Fibroblast of skin of scalp (primary cell): Measurements from ENCODE around the gene RASA3.

Experiments
- DNase-seq: peaks from one replicate; pipeline ENCODE4 v3.0.0-alpha.2; 2013

Gene RASA3

GRCh38 chr13:114017966-114018365 is 114.5 kb downstream of the RASA3 start:
- no peak for DNase-seq

GRCh38 chr13:114017028-114017630 is 115.3 kb downstream of the RASA3 start:
- peak; percentile 37 for DNase-seq

DNA sequence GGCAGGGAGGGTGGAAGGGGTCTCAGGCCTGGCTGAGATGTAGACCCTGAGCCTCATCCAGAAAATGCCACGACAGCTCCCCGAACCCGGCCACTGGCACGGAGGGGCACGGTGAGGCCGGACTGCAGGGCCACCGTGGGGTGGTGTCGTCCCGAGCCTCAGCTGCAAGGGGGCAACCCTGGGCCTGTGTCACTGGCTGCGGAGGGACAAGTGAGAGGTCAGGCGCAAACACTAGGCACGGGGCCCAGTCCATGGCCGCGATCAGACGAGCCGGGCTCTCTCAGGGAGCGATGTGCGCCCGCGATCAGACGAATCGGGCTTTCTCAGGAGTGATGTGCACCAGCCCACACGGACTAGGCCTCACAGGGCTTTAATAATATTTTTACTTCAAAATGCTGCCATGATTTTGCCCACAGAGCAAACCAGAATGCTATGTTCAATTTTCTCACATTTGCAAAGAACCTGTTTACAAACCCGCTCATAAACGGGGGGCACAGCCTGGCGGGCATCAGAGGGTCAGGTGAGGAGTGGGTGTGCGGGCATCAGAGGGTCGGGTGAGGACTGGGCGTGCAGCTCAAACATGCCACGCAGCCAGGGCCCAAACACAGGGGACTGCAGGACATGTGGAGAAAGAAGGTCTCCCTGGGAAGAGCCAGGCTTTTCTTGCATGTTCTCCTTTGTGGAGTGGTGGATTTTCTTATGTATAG is 115.9 kb downstream of the RASA3 start:
- no peak for DNase-seq

DNA sequence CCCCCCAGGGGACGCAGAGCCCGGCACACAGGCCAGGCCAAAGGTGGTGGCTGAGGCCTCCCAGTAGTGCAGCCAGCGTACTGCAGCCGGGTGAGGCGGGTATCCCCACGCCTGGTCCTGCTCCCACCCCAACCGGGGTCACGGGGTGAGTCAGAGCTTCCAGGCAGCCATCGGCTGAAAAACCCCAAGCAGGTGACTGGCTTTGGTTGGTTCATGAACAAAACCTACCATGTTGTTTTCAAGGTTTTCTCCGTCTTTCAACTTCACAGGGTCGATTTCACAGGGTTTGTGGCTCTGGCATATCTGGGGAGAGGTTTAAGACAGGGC is 116.5 kb downstream of the RASA3 start:
- no peak for DNase-seq

DNA sequence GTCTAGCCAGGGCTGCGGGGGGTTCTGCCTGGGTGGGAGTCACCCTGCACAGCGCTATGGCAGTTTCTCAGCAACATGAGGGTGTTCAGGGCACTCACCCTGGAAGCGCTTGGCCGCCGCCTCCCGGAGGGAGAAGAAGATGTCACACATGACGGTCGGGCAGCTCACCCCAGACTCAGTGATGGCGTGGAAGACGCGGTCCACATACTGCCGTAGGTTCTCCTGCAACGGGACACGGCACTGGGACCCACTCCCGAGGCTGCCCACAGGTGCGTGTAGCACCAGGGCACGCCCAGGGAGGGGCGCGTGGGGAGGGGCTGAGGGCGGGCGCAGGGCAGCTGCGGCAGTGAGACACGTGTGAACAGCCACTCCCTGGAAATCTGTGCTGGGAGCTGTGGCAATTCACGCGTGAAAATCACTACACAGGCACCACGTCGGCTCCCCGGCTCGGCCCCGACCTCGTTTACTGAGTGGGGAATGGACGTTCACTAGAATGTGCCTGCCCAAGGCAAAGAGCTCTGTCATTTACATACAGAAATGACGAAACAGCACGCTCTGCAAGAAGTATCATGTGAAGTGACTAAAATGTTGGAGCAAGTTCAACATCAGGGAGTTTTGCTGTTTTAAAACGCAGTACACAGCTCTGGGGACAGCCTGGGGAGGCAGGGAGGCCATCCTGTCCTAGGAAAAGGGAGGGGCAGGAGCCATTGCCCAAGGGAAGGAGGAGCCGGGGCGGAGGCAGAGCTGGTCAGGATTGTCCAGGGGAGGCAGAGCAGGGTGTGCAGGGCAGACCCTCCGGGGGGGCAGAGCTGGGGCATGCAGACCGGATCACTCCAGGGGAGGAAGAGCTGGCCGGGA is 117.1 kb downstream of the RASA3 start:
- DNase-seq, result no peak

- DNase-seq, result no peak
These were observed 118.3 kb downstream of the RASA3 start for GRCh38 chr13:114013952-114014629.

- DNase-seq, result no peak
These were observed 119.1 kb downstream of the RASA3 start for GRCh38 chr13:114013336-114013735.

DNA sequence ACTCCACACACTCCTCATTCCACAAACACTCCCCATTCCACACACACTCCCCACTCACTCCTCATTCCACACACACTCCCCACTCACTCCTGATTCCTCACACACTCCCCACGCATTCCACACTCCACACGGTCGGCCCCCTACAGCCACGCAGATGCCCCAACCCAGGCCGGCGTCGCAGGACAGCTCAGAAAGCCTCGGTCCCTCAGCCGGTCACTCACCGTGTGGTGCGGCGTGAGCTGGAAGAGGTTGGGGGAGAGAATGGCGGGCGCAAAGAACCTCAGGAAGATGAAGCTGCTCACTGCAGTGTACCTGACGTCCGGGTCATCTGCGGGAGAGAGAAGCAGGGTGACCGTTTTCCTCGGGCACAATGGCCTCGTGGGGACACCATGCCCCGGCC is 119.5 kb downstream of the RASA3 start:
- DNase-seq, result no peak

GRCh38 chr13:114012141-114012540 is 120.3 kb downstream of the RASA3 start:
- DNase-seq, result no peak

GRCh38 chr13:114011226-114011625 is 121.2 kb downstream of the RASA3 start:
- no peak for DNase-seq

DNA sequence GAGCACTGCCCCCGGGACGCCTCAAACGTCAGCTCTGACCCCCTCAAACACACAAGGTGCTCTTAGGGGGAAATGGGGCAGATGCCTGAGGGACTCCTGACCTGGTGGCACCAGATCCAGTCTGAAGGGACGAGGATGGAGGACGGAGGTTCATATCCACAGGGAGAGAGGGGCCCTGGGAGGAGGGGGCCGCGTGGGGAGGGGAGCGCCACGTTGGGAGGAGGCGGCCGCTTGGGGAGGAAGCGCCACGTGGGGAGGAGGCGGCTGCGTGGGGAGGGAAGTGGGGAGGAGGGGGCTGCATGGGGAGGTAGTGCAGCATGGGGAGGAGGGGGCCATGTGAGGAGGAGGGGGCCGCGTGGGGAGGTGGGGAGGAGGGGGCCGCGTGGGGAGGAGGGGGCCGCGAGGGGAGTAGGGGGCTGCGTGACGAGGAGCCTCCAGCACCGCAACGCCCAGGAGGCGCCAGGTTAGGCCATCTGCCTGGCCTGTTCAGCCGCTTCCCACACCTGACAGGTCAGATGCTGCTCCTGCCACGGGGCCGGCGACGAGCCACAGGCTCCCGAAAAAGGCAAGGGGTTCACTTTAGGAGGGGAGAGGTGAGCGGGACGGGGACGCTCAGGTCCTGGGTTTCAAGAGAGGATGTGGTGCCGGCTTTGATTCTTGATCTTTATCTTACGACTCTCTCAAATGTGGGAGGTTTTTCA is 121.9 kb downstream of the RASA3 start:
- no peak for DNase-seq

- DNase-seq, result no peak
These were observed 122.6 kb downstream of the RASA3 start for GRCh38 chr13:114009590-114010400.

DNA sequence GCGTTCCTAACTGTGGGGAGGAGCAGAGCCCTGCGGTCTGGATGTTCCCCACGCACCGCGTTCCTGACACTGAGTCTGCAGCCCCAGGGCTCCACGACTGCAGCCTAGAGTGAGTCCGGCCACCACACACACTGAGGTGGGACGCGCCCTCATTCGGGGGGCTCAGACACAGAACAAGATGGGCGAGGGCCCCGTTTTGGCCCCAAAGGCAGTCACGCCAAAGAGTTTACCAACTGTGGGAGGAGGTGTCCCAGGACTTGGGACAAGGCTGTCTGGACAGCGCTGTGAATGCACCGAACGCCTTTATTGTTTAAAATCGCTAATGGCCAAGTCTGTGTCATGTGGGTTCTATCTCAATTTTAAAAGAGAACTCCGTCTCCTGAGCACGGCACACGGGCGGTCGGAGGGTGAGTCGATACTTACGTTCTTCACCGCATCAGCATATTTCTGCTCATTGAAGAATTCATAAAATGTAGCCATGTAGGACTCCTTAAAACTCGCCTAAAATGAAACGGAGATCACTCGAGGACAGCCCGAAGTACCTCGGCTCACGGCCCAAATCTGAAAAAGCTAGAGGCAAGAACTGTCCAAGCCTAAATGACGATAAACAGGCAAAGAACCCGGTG is 123.3 kb downstream of the RASA3 start:
- no peak for DNase-seq

DNA sequence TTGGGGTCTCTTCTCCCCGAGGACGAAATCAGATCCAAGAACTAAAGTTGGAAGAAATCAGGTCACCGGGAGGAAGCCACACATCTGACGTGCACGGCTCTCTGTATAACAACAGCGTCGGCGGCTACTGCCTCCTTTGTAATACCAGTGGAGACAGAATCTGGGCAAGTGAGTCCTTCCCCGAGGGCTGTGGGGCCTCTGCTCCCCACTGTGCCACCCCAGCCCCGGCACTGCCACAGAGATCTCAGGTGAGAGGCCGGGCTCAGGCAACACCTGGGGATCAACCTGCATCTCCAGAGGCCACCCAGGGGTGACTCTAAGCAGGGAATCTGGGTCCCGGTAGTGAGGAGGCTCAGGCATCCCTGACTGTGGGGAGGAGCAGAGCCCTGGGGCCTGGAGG is 124.9 kb downstream of the RASA3 start:
- no peak for DNase-seq

- no peak for DNase-seq
These were observed 127.2 kb downstream of the RASA3 start for GRCh38 chr13:114005206-114005724.

DNA sequence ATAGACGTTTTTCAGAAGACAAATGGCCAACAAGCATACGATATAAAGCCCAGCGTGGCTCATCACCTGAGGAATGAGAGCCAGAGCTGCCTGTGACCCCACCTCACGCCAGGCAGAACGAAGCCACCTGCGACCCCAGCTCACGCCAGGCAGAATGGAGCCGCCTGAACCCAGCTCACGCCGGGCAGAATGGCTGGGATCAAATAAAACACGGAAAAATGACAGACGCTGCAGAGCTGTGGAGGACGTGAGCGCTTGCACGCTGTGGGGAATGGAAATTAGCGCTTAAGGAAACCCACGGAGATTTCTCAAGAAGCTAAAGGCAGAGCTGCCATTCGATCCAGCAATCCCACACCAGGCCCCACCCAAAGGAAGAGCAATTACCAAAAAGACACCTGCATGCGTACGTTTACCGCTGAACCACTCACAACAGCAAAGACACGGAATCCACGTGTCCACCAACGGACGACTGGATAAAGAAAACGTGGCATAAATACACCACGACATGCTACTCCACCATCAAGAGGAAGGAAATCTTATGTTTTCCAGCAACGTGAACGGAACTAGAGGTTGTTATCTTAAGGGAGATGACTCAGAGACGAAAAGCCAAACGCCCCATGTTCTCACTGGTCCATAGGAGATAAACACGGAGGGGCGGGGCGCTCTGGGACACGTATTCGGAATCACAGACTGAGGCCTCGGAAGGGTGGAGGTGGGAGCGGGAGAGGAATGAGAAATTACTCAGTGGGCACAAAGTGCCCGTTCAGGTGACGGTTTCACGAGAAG is 127.8 kb downstream of the RASA3 start:
- DNase-seq, result no peak

DNA sequence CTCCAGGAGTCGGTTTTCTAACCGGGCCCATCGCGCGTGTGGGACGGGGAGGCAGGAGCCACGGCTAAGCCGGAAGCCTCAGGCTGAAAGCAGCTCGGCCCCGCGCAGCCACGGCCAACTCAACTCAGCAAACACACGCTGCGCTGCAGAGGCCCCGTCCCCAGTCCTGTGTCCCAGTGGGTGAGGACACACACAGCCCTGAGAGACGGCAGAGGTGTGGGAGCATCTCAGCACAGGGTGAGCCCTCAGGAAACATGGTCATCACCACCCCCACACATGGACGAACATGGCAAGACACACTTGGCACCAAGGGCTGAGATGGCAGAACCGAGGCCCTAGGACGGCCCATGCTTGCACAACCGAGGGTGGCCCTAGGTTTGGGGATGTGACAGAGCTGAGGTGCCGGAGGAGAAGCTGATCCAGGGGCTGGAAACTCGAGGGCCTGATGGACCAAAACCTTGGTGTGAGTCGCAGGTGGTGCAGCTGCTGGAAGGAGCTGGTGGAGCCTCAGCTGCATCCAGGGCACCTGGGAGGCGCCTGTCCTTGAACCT is 129.6 kb downstream of the RASA3 start:
- DNase-seq, result no peak

DNA sequence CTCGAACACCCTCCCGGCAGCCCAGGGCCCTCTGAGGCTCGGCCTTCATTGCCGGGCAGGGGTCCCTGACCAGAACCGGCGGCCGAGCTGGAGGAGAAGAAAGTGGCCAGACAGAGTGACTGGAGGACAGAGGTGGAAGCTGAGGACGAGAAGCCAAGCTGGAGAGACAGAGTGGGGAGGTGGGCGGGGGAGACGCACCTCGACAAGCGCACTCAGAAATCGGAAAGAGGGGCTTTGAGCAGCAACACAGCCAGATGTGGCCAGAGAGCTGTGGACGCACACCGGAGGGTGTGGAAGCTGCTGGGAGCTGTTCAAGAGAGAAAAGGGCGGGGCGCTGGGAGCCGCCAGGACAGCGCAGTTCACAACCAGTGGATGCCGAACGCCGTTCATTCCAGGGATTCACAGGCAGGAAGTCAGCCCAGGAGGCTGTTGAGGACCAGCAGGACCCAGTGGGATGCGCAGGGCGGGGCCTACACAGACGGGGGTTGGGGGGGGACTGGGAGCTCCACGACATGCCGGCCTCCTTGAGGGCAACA is 130.3 kb downstream of the RASA3 start:
- peak; percentile 31 for DNase-seq

DNA sequence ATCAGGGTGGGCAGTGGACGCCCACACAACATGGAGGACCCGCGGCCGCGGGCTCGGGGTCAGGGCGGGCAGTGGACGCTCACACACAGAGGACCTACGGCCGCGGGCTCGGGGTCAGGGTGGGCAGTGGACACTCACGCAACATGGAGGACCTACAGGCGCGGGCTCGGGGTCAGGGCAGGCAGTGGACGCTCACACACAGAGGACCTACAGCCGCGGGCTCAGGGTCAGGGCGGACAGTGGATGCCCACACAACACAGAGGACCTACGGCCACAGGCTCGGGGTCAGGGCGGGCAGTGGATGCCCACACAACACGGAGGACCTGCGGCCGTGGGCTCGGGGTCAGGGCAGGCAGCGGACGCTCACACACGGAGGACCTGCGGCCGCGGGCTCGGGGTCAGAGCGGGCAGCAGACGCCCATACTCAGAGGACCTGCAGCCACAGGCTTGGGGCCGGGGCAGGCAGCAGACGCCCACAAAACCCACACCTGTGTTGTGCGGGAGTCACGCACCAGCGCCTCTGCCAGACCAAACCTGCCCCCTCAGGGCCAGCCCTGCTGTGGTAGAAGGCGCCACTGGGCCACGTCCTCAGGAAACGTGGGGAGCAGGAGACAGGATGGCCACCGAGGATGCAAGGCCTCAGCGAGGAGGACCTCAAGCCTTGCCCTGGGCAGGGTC is 131.0 kb downstream of the RASA3 start:
- no peak for DNase-seq
